GM23338 (cell line): ENCODE data around the gene SQSTM1. TPM values are rescaled to one million over a fixed set of nuclear protein-coding genes. Genes with fewer than 3 reads are reported as not detected.

Source experiments
- ATAC-seq: fragments of 200-7000 bp; cut with Tn5 transposase; 3 replicates; pipeline ENCODE4 v1.9.1; 2020
- DNase-seq: peaks from one replicate; pipeline ENCODE4 v3.0.0-alpha.2; 2015; ENCODE audit warnings: low spot score
- H2AFZ ChIP-seq: fragments of 200-600 bp; sonication (generic); 2 replicates; pipeline ENCODE4 v1.8.0; 2016; ENCODE audit warnings: antibody characterized with exemption, mild to moderate bottlenecking, moderate library complexity
- H3F3A ChIP-seq: fragments of 200-600 bp; sonication (generic); replicated peaks from 2 replicates; pipeline ENCODE4 v1.8.0; 2017; ENCODE audit warnings: antibody characterized with exemption, mixed run types, low read depth
- H3K27ac ChIP-seq: fragments of 200-600 bp; sonication (generic); 2 replicates; pipeline ENCODE4 v1.6.1; 2016; ENCODE audit warnings: low read depth
- H3K27me3 ChIP-seq: fragments of 200-600 bp; sonication (generic); 2 replicates; pipeline ENCODE4 v1.8.0; 2016; ENCODE audit warnings: mild to moderate bottlenecking, mixed run types, moderate library complexity; ENCODE audit not compliant: insufficient read depth
- H3K36me3 ChIP-seq: fragments of 200-600 bp; sonication (generic); 2 replicates; pipeline ENCODE4 v1.8.0; 2016; ENCODE audit warnings: mild to moderate bottlenecking; ENCODE audit not compliant: insufficient read depth
- H3K4me1 ChIP-seq: fragments of 200-600 bp; sonication (generic); 2 replicates; pipeline ENCODE4 v1.8.0; 2016; ENCODE audit warnings: mild to moderate bottlenecking, moderate library complexity; ENCODE audit not compliant: insufficient read depth
- H3K4me2 ChIP-seq: fragments of 200-600 bp; sonication (generic); 2 replicates; pipeline ENCODE4 v1.7.1; 2017; ENCODE audit warnings: mixed run types
- H3K4me3 ChIP-seq: fragments of 200-600 bp; sonication (generic); 2 replicates; pipeline ENCODE4 v1.6.1; 2016; ENCODE audit warnings: mixed run types
- H3K79me2 ChIP-seq: fragments of 200-600 bp; sonication (generic); replicated peaks from 2 replicates; pipeline ENCODE4 v1.8.0; 2017; ENCODE audit warnings: mild to moderate bottlenecking; ENCODE audit not compliant: insufficient read depth
- H3K9me2 ChIP-seq: fragments of 200-600 bp; sonication (generic); 2 replicates; pipeline ENCODE4 v1.8.0; 2017; ENCODE audit not compliant: insufficient read depth
- H4K20me1 ChIP-seq: fragments of 200-600 bp; sonication (generic); replicated peaks from 2 replicates; pipeline ENCODE4 v1.8.0; 2017; ENCODE audit warnings: mild to moderate bottlenecking; ENCODE audit not compliant: insufficient read depth
- H3K27ac Mint-ChIP-seq: 2 replicates; pipeline ENCODE4 v1.8.0; 2020; ENCODE audit warnings: inconsistent platforms, mild to moderate bottlenecking, moderate library complexity, mixed read lengths
- H3K27me3 Mint-ChIP-seq: 3 replicates; pipeline ENCODE4 v1.8.0; 2022; ENCODE audit warnings: low read depth, mild to moderate bottlenecking, moderate library complexity, mixed read lengths, inconsistent platforms; ENCODE audit not compliant: insufficient read depth, poor library complexity
- H3K36me3 Mint-ChIP-seq: 3 replicates; pipeline ENCODE4 v1.8.0; 2021; ENCODE audit warnings: low read depth, mild to moderate bottlenecking, inconsistent platforms, moderate library complexity, mixed read lengths
- H3K4me1 Mint-ChIP-seq: 3 replicates; pipeline ENCODE4 v1.8.0; 2020; ENCODE audit warnings: mild to moderate bottlenecking, inconsistent platforms, mixed read lengths
- H3K4me3 Mint-ChIP-seq: 3 replicates; pipeline ENCODE4 v1.8.0; 2021; ENCODE audit warnings: moderate library complexity, mild to moderate bottlenecking, inconsistent platforms, mixed read lengths
- H3K9me3 Mint-ChIP-seq: 3 replicates; pipeline ENCODE4 v1.8.0; 2020; ENCODE audit warnings: moderate library complexity, mild to moderate bottlenecking, inconsistent platforms, mixed read lengths
- CREB1 ChIP-seq: fragments of 250-450 bp; sonication (Bioruptor Pico); IDR thresholded peaks from 2 replicates; pipeline ENCODE4 v1.5.0; 2020; ENCODE audit warnings: low read depth, mild to moderate bottlenecking, moderate library complexity
- EZH2 ChIP-seq: fragments of 200-600 bp; sonication (generic); IDR thresholded peaks from one replicate; pipeline ENCODE4 v1.8.0; 2017; ENCODE audit warnings: antibody characterized with exemption, mild to moderate bottlenecking, low read depth; ENCODE audit not compliant: unreplicated experiment
- EZH2phosphoT487 ChIP-seq: fragments of 200-600 bp; sonication (generic); IDR thresholded peaks from one replicate; pipeline ENCODE4 v1.8.1; 2018; ENCODE audit warnings: antibody characterized with exemption; ENCODE audit not compliant: unreplicated experiment
- JUNB ChIP-seq: IDR thresholded peaks from one replicate; pipeline ENCODE4 v1.6.1; 2016; ENCODE audit warnings: antibody characterized with exemption; ENCODE audit not compliant: unreplicated experiment
- NANOG ChIP-seq: IDR thresholded peaks from 2 replicates; pipeline ENCODE4 v1.6.1; 2016; ENCODE audit warnings: antibody characterized with exemption, borderline replicate concordance
- POLR2AphosphoS5 ChIP-seq: IDR thresholded peaks from 2 replicates; pipeline ENCODE4 v1.6.1; 2016; ENCODE audit warnings: antibody characterized with exemption, low read depth
- STAT1 ChIP-seq: IDR thresholded peaks from one replicate; pipeline ENCODE4 v1.6.1; 2016; ENCODE audit warnings: antibody characterized with exemption; ENCODE audit not compliant: unreplicated experiment
- ZNF114 ChIP-seq: fragments of 250-450 bp; sonication (Bioruptor Pico); IDR thresholded peaks from 2 replicates; pipeline ENCODE4 v1.5.0; 2020; ENCODE audit warnings: mild to moderate bottlenecking, moderate library complexity
- ZNF331 ChIP-seq: fragments of 250-450 bp; sonication (Bioruptor Pico); IDR thresholded peaks from 2 replicates; pipeline ENCODE4 v1.5.0; 2020; ENCODE audit warnings: low read depth, mild to moderate bottlenecking, moderate library complexity
- polyA plus RNA-seq: library from polyadenylated mRNA; unstranded; fragments of >200 nt; fragmentation: Nextera tagmentation; extraction: Ambion mirVana; gene quantifications from 2 replicates; pipeline ENCODE4 v1.2.1, GENCODE V29; 2016
- total RNA-seq: library from RNA; depleted of rRNA; stranded (reverse); fragments of >200 nt; shearing (Covaris generic); gene quantifications from 2 replicates; pipeline ENCODE4 v1.2.3, GENCODE V29; 2014
- TF ChIP-seq, protein P1 (sequence below): fragments of 250-450 bp; sonication (Bioruptor Pico); IDR thresholded peaks from 2 replicates; pipeline ENCODE4 v1.5.0; 2020; ENCODE audit warnings: mild to moderate bottlenecking, moderate library complexity
- TF ChIP-seq, protein P2 (sequence below): IDR thresholded peaks from 2 replicates; pipeline ENCODE4 v1.6.1; 2016; ENCODE audit warnings: antibody characterized with exemption
- TF ChIP-seq, protein P3 (sequence below): IDR thresholded peaks from one replicate; pipeline ENCODE4 v1.6.1; 2018; ENCODE audit warnings: antibody characterized with exemption; ENCODE audit not compliant: unreplicated experiment
- TF ChIP-seq, protein P4 (sequence below), 2 experiments: fragments of 200-600 bp in 1 of 2; sonication (generic) in 1 of 2; conservative IDR thresholded peaks; 2 replicates each; pipeline versions ENCODE4 v1.5.1 to v1.6.1; 2016 to 2017; ENCODE audit warnings: antibody characterized with exemption in 2 of 2, low read depth in 2 of 2, mild to moderate bottlenecking in 2 of 2, moderate library complexity in 1 of 2

Gene SQSTM1
- total and polyA plus RNA-seq, 2 experiments from 2014 or later: 58.0 to 92.6 TPM

GRCh38 chr5:179777456-179777855, 43.2 kb upstream of the SQSTM1 start (continued):
- no peak for TF ChIP-seq NANOG

DNA sequence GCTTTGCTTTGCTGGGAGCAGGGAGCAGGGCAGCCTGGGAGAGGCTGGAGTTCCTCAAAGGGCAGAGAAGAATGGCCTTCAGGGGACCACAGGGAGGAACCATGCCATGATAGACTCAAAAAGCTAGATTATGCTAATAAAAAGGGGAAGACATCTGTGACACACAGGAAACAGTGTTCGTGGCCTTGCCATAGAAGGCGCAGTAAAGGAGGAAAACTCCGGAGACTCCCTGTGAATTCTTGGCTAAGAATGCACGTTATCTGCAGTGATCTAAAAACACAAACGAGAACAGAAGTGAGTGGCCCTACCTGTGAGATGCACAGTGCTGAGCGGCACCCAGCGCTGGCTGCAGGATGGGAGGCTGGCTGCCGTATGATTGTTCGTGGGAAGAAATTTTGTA, 42.8 kb upstream of the SQSTM1 start:
- H3K9me2 ChIP-seq: no peaks in the 10 kb centered on the region
- peaks cover 3% of the 10 kb centered on the region; the same call in 1 of the 2 replicates for H3F3A ChIP-seq
- no peak overlapping the region for H3K27ac Mint-ChIP-seq
- ATAC-seq (no peak), DNase-seq (no peak)
- no peak overlapping the region for H3K4me3 Mint-ChIP-seq
- H3K4me3 ChIP-seq: no peak overlapping the region
- no peaks in the 10 kb centered on the region for H3K4me1 Mint-ChIP-seq
- peaks cover 24% of the 10 kb centered on the region for H3K36me3 ChIP-seq
- H3K27ac ChIP-seq: no peak overlapping the region
- H2AFZ ChIP-seq: no peak overlapping the region
- peaks cover 15% of the 10 kb centered on the region for H4K20me1 ChIP-seq
- peaks cover 6% of the 10 kb centered on the region for H3K27me3 Mint-ChIP-seq
- H3K4me2 ChIP-seq: no peak overlapping the region
- peaks cover 56% of the 10 kb centered on the region for H3K36me3 Mint-ChIP-seq
- no peaks in the 10 kb centered on the region for H3K27me3 ChIP-seq
- H3K9me3 Mint-ChIP-seq: no peaks in the 10 kb centered on the region
- no peaks in the 10 kb centered on the region for H3K4me1 ChIP-seq
- H3K79me2 ChIP-seq: no peaks in the 10 kb centered on the region
- TF ChIP-seq ZNF114 (CRISPR knock-in tag) (no peak), STAT1 (no peak), ZNF331 (CRISPR knock-in tag) (no peak), CREB1 (CRISPR knock-in tag) (no peak), EZH2phosphoT487 (no peak), NANOG (no peak), EZH2 (no peak), JUNB (no peak), POLR2AphosphoS5 (no peak)
- TF ChIP-seq, protein P1, sequence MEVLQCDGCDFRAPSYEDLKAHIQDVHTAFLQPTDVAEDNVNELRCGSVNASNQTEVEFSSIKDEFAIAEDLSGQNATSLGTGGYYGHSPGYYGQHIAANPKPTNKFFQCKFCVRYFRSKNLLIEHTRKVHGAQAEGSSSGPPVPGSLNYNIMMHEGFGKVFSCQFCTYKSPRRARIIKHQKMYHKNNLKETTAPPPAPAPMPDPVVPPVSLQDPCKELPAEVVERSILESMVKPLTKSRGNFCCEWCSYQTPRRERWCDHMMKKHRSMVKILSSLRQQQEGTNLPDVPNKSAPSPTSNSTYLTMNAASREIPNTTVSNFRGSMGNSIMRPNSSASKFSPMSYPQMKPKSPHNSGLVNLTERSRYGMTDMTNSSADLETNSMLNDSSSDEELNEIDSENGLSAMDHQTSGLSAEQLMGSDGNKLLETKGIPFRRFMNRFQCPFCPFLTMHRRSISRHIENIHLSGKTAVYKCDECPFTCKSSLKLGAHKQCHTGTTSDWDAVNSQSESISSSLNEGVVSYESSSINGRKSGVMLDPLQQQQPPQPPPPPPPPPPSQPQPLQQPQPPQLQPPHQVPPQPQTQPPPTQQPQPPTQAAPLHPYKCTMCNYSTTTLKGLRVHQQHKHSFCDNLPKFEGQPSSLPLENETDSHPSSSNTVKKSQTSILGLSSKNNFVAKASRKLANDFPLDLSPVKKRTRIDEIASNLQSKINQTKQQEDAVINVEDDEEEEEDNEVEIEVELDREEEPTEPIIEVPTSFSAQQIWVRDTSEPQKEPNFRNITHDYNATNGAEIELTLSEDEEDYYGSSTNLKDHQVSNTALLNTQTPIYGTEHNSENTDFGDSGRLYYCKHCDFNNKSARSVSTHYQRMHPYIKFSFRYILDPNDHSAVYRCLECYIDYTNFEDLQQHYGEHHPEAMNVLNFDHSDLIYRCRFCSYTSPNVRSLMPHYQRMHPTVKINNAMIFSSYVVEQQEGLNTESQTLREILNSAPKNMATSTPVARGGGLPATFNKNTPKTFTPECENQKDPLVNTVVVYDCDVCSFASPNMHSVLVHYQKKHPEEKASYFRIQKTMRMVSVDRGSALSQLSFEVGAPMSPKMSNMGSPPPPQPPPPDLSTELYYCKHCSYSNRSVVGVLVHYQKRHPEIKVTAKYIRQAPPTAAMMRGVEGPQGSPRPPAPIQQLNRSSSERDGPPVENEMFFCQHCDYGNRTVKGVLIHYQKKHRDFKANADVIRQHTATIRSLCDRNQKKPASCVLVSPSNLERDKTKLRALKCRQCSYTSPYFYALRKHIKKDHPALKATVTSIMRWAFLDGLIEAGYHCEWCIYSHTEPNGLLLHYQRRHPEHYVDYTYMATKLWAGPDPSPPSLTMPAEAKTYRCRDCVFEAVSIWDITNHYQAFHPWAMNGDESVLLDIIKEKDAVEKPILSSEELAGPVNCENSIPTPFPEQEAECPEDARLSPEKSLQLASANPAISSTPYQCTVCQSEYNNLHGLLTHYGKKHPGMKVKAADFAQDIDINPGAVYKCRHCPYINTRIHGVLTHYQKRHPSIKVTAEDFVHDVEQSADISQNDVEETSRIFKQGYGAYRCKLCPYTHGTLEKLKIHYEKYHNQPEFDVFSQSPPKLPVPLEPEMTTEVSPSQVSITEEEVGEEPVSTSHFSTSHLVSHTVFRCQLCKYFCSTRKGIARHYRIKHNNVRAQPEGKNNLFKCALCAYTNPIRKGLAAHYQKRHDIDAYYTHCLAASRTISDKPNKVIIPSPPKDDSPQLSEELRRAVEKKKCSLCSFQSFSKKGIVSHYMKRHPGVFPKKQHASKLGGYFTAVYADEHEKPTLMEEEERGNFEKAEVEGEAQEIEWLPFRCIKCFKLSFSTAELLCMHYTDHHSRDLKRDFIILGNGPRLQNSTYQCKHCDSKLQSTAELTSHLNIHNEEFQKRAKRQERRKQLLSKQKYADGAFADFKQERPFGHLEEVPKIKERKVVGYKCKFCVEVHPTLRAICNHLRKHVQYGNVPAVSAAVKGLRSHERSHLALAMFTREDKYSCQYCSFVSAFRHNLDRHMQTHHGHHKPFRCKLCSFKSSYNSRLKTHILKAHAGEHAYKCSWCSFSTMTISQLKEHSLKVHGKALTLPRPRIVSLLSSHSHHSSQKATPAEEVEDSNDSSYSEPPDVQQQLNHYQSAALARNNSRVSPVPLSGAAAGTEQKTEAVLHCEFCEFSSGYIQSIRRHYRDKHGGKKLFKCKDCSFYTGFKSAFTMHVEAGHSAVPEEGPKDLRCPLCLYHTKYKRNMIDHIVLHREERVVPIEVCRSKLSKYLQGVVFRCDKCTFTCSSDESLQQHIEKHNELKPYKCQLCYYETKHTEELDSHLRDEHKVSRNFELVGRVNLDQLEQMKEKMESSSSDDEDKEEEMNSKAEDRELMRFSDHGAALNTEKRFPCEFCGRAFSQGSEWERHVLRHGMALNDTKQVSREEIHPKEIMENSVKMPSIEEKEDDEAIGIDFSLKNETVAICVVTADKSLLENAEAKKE: no peak
- TF ChIP-seq, protein P2, sequence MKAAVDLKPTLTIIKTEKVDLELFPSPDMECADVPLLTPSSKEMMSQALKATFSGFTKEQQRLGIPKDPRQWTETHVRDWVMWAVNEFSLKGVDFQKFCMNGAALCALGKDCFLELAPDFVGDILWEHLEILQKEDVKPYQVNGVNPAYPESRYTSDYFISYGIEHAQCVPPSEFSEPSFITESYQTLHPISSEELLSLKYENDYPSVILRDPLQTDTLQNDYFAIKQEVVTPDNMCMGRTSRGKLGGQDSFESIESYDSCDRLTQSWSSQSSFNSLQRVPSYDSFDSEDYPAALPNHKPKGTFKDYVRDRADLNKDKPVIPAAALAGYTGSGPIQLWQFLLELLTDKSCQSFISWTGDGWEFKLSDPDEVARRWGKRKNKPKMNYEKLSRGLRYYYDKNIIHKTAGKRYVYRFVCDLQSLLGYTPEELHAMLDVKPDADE: no peak
- TF ChIP-seq, protein P3, sequence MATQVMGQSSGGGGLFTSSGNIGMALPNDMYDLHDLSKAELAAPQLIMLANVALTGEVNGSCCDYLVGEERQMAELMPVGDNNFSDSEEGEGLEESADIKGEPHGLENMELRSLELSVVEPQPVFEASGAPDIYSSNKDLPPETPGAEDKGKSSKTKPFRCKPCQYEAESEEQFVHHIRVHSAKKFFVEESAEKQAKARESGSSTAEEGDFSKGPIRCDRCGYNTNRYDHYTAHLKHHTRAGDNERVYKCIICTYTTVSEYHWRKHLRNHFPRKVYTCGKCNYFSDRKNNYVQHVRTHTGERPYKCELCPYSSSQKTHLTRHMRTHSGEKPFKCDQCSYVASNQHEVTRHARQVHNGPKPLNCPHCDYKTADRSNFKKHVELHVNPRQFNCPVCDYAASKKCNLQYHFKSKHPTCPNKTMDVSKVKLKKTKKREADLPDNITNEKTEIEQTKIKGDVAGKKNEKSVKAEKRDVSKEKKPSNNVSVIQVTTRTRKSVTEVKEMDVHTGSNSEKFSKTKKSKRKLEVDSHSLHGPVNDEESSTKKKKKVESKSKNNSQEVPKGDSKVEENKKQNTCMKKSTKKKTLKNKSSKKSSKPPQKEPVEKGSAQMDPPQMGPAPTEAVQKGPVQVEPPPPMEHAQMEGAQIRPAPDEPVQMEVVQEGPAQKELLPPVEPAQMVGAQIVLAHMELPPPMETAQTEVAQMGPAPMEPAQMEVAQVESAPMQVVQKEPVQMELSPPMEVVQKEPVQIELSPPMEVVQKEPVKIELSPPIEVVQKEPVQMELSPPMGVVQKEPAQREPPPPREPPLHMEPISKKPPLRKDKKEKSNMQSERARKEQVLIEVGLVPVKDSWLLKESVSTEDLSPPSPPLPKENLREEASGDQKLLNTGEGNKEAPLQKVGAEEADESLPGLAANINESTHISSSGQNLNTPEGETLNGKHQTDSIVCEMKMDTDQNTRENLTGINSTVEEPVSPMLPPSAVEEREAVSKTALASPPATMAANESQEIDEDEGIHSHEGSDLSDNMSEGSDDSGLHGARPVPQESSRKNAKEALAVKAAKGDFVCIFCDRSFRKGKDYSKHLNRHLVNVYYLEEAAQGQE: no peak
- TF ChIP-seq, protein P4, sequence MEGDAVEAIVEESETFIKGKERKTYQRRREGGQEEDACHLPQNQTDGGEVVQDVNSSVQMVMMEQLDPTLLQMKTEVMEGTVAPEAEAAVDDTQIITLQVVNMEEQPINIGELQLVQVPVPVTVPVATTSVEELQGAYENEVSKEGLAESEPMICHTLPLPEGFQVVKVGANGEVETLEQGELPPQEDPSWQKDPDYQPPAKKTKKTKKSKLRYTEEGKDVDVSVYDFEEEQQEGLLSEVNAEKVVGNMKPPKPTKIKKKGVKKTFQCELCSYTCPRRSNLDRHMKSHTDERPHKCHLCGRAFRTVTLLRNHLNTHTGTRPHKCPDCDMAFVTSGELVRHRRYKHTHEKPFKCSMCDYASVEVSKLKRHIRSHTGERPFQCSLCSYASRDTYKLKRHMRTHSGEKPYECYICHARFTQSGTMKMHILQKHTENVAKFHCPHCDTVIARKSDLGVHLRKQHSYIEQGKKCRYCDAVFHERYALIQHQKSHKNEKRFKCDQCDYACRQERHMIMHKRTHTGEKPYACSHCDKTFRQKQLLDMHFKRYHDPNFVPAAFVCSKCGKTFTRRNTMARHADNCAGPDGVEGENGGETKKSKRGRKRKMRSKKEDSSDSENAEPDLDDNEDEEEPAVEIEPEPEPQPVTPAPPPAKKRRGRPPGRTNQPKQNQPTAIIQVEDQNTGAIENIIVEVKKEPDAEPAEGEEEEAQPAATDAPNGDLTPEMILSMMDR (conservative IDR thresholded peaks at IDR 0.05; ENCODE audit: low read depth in 2 of 2): no peak
